Immature natural killer cell (primary cell): ENCODE measurements around the gene ST8SIA2. TPM values are rescaled to one million over a fixed set of nuclear protein-coding genes. Genes with fewer than 3 reads are reported as not detected.
A peak's percentile ranks its signal among the peaks of the same experiment; 100 is the strongest.

Experiments used
- DNase-seq, 3 donors: peaks; one replicate each; pipeline ENCODE4 v3.0.0; 2022; ENCODE audit warnings: mixed read lengths in 1 of 3
- H3K27ac Mint-ChIP-seq, 6 donors: one replicate each; pipeline ENCODE4 v1.8.0; 2020; ENCODE audit warnings: mixed read lengths in 6 of 6, mild to moderate bottlenecking in 5 of 6, inconsistent platforms in 4 of 6, moderate library complexity in 3 of 6
- H3K27me3 Mint-ChIP-seq, 3 donors: one replicate each; pipeline ENCODE4 v1.8.0; 2020 to 2021; ENCODE audit warnings: low read depth in 3 of 3, mild to moderate bottlenecking in 3 of 3, mixed read lengths in 3 of 3, moderate library complexity in 3 of 3, inconsistent platforms in 1 of 3
- H3K36me3 Mint-ChIP-seq, 3 donors: one replicate each; pipeline ENCODE4 v1.8.0; 2020; ENCODE audit warnings: mixed read lengths in 3 of 3, inconsistent platforms in 2 of 3, mild to moderate bottlenecking in 2 of 3
- H3K4me1 Mint-ChIP-seq, 2 donors: one replicate each; pipeline ENCODE4 v1.8.0; 2020; ENCODE audit warnings: inconsistent platforms in 2 of 2, mild to moderate bottlenecking in 2 of 2, mixed read lengths in 2 of 2, moderate library complexity in 1 of 2
- H3K4me3 Mint-ChIP-seq, 5 donors: one replicate each; pipeline ENCODE4 v1.8.0; 2020; ENCODE audit warnings: mild to moderate bottlenecking in 5 of 5, mixed read lengths in 5 of 5, inconsistent platforms in 3 of 5, moderate library complexity in 3 of 5
- H3K9me3 Mint-ChIP-seq, 6 donors: one replicate each; pipeline ENCODE4 v1.8.0; 2020; ENCODE audit warnings: mild to moderate bottlenecking in 6 of 6, mixed read lengths in 6 of 6, inconsistent platforms in 4 of 6, moderate library complexity in 3 of 6
- polyA plus RNA-seq, 3 donors: library from polyadenylated mRNA; unstranded; fragments of 300-500 nt; fragmentation: Illumina TruSeq; gene quantifications; one replicate each; pipeline ENCODE4 v1.2.3, GENCODE V29; 2021

Gene ST8SIA2
- polyA plus RNA-seq, 3 donors from 2014 or later, result not detected

DNA sequence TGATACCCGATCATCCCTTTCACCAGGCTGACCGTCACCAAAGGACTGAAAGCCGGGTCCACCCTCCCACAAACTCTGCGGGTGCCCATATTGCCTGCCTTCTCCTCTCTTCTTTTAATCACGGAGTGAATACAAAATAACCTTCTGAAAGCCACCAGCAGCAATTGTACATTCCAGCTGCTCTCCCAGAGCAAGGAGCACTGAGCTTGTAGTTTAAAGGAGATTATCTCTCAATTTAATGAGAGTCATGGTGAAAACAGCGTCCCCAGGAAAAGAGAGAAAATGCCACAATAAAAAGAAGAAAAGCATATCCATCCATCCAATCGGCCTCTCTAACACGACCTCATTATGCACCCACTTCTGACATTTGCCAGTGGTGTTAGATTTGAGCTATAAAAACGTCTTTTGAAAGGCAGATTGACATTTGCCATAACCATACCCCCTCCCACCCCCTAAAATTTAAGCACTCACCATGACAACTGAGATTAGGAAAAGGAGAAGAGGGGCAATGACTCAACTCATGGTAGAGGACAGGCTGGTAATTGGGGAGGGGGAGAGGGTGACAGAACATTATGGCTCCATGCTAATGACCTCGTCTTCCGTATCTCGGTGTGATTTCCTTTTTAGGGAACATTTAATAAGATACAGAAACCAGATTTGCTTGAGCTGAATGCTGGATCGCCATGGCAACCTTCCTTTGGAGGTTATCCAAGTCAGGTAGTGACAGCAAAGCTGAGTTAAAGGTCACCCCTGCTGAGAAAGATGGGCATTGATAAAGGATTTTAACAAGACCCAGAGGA, 106.2 kb downstream of the ST8SIA2 start:
- Mint-ChIP-seq H3K9me3 (peaks cover 0 to 3% (median 0%) of the 10 kb centered on the region in 6 donors), H3K4me3 (no peak overlapping the region), H3K27ac (no peak overlapping the region), H3K27me3 (peaks cover 4 to 14% (median 5%) of the 10 kb centered on the region in 3 donors), H3K4me1 (no peaks in the 10 kb centered on the region), H3K36me3 (no peaks in the 10 kb centered on the region)
- DNase-seq, result no peak

DNA sequence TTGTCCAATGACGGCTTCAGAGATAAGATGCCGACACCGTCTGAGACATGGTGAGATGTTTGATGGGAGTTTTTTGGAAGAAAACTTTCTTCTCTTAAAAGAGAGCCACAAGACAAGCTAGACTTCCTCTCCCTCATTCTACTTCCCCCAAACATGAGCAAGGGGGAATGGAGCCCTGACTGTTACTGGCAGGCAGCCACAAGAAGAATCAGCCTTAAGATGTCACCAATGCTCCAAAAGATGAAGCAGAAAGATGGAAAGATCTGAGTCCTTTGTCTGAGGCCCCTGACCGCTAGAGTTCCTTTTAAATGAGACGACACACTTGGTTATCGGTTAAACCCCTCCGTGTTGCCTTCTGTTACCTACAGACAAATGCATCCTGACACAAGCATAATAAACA, 108.7 kb downstream of the ST8SIA2 start:
- Mint-ChIP-seq H3K4me1 (no peaks in the 10 kb centered on the region), H3K9me3 (peaks cover 0 to 10% (median 8%) of the 10 kb centered on the region in 6 donors), H3K27me3 (peaks cover 5 to 14% (median 7%) of the 10 kb centered on the region in 3 donors), H3K4me3 (no peak overlapping the region), H3K36me3 (no peaks in the 10 kb centered on the region), H3K27ac (no peak overlapping the region)
- no peak for DNase-seq

DNA sequence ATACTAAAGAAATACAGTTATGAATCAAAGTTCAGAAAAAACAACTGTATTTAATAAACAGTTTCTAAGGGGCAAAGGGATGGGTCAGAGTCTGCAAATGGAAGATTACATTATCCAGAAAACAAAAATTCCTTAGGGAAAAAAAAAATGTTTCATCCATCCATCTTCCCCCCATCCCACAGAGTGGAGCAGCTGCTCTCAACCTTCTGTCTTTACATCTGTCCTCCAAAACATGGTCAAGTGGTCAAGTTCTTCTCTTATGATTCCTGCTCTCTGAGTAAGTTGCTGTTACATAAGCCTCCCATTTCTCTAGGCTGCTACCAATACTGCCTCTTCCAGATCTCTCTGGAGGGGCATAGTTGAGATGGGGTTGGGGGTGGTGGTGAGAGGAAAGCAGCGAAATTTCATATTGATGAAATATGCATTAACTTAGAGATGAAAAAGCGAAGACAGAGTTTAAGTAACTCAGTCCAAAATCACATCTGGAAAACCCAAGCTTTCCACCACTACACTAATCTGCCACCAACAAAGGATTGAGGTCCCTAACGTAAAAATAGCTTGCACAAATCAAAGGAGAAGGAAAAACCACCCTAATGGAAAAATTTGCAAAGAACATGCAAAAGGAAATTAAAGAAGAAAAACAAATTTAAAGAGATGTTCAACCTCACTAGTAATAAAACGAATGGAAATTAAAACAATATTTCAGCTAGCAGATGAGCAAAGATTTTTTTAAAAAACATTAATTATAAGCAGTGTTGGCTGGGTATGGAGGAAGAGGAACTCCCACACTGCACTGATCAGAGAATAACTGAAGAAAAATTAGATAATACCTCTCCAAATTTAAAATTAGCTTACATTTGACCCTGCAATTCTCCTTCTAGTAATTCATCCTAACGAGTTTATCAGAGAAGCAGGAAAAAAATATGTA, 109.5 kb downstream of the ST8SIA2 start:
- H3K9me3 Mint-ChIP-seq, result peaks cover 0 to 10% (median 8%) of the 10 kb centered on the region in 6 donors
- no peaks in the 10 kb centered on the region for H3K4me1 Mint-ChIP-seq
- no peak for DNase-seq
- no peaks in the 10 kb centered on the region for H3K36me3 Mint-ChIP-seq
- no peak overlapping the region for H3K27ac Mint-ChIP-seq
- no peak overlapping the region for H3K4me3 Mint-ChIP-seq
- H3K27me3 Mint-ChIP-seq, result peaks cover 4 to 14% (median 7%) of the 10 kb centered on the region in 3 donors

DNA sequence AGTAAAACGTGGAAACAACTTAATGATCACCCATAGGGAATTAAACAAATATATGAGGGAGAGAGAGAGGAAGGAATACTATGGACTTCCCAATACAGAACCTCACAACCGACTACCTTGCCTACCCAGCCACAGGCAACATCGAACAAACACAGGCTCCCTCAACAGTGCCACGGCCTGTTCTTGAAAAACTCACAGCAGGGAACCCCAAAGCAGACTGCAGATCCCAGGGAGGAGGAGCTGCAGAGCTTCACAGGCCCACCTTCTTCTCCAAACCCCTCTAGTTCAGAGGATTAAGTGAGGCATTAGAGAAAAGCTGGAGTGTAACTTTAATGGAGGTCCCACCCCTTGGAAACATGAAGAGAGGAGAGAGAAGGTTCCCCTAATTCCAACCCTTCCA, 110.2 kb downstream of the ST8SIA2 start:
- Mint-ChIP-seq H3K27ac (no peak overlapping the region), H3K27me3 (peaks cover 4 to 14% (median 7%) of the 10 kb centered on the region in 3 donors), H3K36me3 (no peaks in the 10 kb centered on the region), H3K4me3 (no peak overlapping the region), H3K9me3 (peaks cover 0 to 10% (median 8%) of the 10 kb centered on the region in 6 donors), H3K4me1 (no peaks in the 10 kb centered on the region)
- DNase-seq, result no peak

DNA sequence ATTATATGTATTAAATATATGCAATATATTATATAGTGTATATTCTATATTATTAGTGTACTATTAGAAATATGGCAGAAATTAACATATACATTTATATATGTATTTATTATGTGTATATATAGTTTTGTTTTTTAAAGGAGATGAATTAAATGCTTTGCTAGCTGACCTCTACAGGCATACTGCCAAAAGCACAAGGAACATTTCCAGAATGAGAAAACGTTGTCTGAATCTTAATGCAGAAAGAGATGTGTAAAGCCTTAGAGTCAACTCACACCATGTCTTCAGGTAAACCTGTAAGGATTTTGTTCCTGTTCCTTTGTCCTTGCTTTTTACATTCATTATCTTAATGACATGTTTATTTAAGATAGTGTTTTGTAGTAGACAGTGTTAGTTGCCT, 111.9 kb downstream of the ST8SIA2 start:
- Mint-ChIP-seq H3K4me3 (no peak overlapping the region), H3K27me3 (peaks cover 0 to 7% (median 7%) of the 10 kb centered on the region in 3 donors), H3K36me3 (no peaks in the 10 kb centered on the region), H3K9me3 (peaks cover 0 to 10% (median 8%) of the 10 kb centered on the region in 6 donors), H3K27ac (no peak overlapping the region), H3K4me1 (no peaks in the 10 kb centered on the region)
- no peak for DNase-seq

DNA sequence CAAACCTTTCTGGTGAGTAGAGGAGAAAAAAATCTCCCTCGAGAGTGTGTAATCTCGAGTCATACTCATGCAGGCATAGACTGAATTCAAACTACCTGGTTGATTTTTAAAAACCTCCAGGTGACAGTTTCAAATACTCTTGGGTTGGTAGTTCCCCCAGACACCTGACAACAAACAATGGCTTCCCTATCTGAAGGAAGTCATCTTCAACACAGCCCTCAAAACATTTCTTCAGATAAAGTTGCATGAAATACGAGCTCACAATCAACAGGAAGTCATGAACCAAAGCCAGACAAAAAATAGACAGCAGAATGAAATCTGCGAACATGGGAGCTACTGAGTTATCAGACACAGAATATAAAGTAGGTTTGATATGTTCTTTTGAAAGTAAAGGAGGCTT, 112.8 kb downstream of the ST8SIA2 start:
- no peaks in the 10 kb centered on the region for H3K36me3 Mint-ChIP-seq
- H3K9me3 Mint-ChIP-seq, result peaks cover 0 to 10% (median 8%) of the 10 kb centered on the region in 6 donors
- DNase-seq, result no peak
- no peaks in the 10 kb centered on the region for H3K4me1 Mint-ChIP-seq
- peaks cover 2 to 7% (median 5%) of the 10 kb centered on the region in 3 donors for H3K27me3 Mint-ChIP-seq
- no peak overlapping the region for H3K4me3 Mint-ChIP-seq
- no peak overlapping the region for H3K27ac Mint-ChIP-seq

DNA sequence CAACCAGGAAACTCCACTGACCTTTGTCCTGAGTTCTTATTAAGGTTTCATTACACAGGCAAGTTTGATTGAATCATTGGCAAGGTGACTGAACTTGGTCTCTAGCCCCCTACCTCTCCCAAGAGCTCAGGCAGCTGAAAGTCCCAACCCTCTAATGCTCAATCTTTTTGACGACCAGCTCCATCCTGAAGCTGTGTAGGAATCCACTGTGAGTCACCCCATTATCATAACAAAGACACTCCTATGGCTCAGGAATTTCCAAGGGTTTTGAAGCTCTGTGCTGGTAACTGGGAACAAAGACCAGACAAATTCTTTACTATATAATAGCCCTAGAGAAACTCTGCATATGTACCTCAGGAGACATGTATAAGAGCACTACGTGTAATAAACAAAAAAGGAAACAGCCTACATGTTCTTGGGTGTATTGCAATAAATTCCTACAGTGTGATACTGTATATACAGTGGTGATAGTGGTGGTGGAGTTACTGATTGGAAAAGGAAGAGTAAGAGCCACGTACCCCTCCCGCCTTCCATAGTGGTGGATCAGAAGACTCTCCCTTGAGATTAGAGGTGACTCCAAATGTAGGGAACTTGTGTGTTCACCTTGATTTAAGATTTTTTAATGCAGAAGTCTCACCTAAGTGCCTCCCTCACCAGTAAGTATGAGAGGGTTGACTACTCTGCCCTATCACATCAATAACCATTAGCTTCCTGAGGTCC, 116.6 kb downstream of the ST8SIA2 start:
- Mint-ChIP-seq H3K27ac (peak overlapping the region in 1 of 6 donors; percentile 47), H3K4me1 (no peaks in the 10 kb centered on the region), H3K27me3 (peaks cover 3 to 5% (median 4%) of the 10 kb centered on the region in 3 donors), H3K4me3 (no peak overlapping the region), H3K9me3 (peaks cover 0 to 10% (median 8%) of the 10 kb centered on the region in 6 donors), H3K36me3 (no peaks in the 10 kb centered on the region)
- DNase-seq, result no peak
